Liver (tissue), 9 donors: ENCODE measurements around the gene GALNTL6. TPM values are rescaled to one million over a fixed set of nuclear protein-coding genes. Genes with fewer than 3 reads are reported as not detected.

Experiments used
- DNase-seq: peaks from one replicate; pipeline ENCODE4 v3.0.0-alpha.2; 2017; ENCODE audit warnings: low spot score
- H3K27ac ChIP-seq, 2 donors: one replicate each; pipeline ENCODE4 v1.7.0; 2013; ENCODE audit warnings: inconsistent platforms in 2 of 2, low read length in 2 of 2, control low read depth in 1 of 2, low read depth in 1 of 2, mild to moderate bottlenecking in 1 of 2
- H3K27me3 ChIP-seq, 4 donors: one replicate each; pipeline versions ENCODE4 v1.6.1 to v1.7.0; 2013; ENCODE audit warnings: low read length in 3 of 4, inconsistent platforms in 1 of 4, mild to moderate bottlenecking in 1 of 4, moderate library complexity in 1 of 4; ENCODE audit not compliant: control insufficient read depth in 4 of 4, insufficient read depth in 4 of 4
- H3K36me3 ChIP-seq, 4 donors: one replicate each; pipeline versions ENCODE4 v1.6.1 to v1.7.0; 2013; ENCODE audit warnings: low read length in 3 of 4, mild to moderate bottlenecking in 3 of 4, low read depth in 1 of 4, moderate library complexity in 1 of 4; ENCODE audit not compliant: control insufficient read depth in 4 of 4, insufficient read depth in 3 of 4
- H3K4me1 ChIP-seq, 4 donors: one replicate each; pipeline versions ENCODE4 v1.6.1 to v1.7.0; 2013; ENCODE audit warnings: low read length in 3 of 4, mild to moderate bottlenecking in 3 of 4, moderate library complexity in 1 of 4; ENCODE audit not compliant: control insufficient read depth in 4 of 4, insufficient read depth in 4 of 4
- H3K4me3 ChIP-seq, 3 donors: one replicate each; pipeline versions ENCODE4 v1.6.1 to v1.7.0; 2013; ENCODE audit warnings: low read length in 3 of 3, control low read depth in 1 of 3, low read depth in 1 of 3, mild to moderate bottlenecking in 1 of 3
- H3K9ac ChIP-seq, 2 donors: one replicate each; pipeline ENCODE4 v1.7.0; 2013; ENCODE audit warnings: low read length in 2 of 2, mild to moderate bottlenecking in 2 of 2, moderate library complexity in 2 of 2, control low read depth in 1 of 2, low read depth in 1 of 2
- H3K9me3 ChIP-seq, 4 donors: one replicate each; pipeline versions ENCODE4 v1.6.1 to v1.7.0; 2013; ENCODE audit warnings: low read length in 3 of 4; ENCODE audit not compliant: control insufficient read depth in 4 of 4
- ATF3 ChIP-seq: IDR thresholded peaks from 2 replicates; pipeline ENCODE4 v1.6.1; 2016; ENCODE audit warnings: antibody characterized with exemption
- CTCF ChIP-seq: fragments of 150-350 bp; IDR thresholded peaks from 2 replicates; pipeline ENCODE4 v1.5.1; 2017; ENCODE audit warnings: improper control_type of control experiment, low read depth, low read length; ENCODE audit not compliant: missing input control
- EGR1 ChIP-seq, 2 donors: IDR thresholded peaks; 2 replicates each; pipeline ENCODE4 v1.6.1; 2016 to 2018; ENCODE audit warnings: antibody characterized with exemption in 2 of 2, low read depth in 2 of 2
- FOXA1 ChIP-seq: IDR thresholded peaks from 2 replicates; pipeline ENCODE4 v1.6.1; 2016; ENCODE audit warnings: antibody characterized with exemption
- FOXA2 ChIP-seq: IDR thresholded peaks from 2 replicates; pipeline ENCODE4 v1.6.1; 2016; ENCODE audit warnings: antibody characterized with exemption
- GABPA ChIP-seq, 2 donors: IDR thresholded peaks in 1 of 2; conservative IDR thresholded peaks in 1 of 2; 2 replicates each; pipeline ENCODE4 v1.6.1; 2016; ENCODE audit warnings: antibody characterized with exemption in 2 of 2, mild to moderate bottlenecking in 1 of 2, moderate library complexity in 1 of 2
- HNF4A ChIP-seq, 2 donors: conservative IDR thresholded peaks; 2 replicates each; pipeline ENCODE4 v1.6.1; 2016; ENCODE audit warnings: antibody characterized with exemption in 2 of 2, mild to moderate bottlenecking in 2 of 2
- HNF4G ChIP-seq: IDR thresholded peaks from 2 replicates; pipeline ENCODE4 v1.6.1; 2016; ENCODE audit warnings: antibody characterized with exemption
- JUND ChIP-seq, 2 donors: IDR thresholded peaks; 2 replicates each; pipeline ENCODE4 v1.6.1; 2016; ENCODE audit warnings: antibody characterized with exemption in 2 of 2
- MAX ChIP-seq: IDR thresholded peaks from 2 replicates; pipeline ENCODE4 v1.6.1; 2016; ENCODE audit warnings: antibody characterized with exemption
- NR2F2 ChIP-seq: IDR thresholded peaks from 2 replicates; pipeline ENCODE4 v1.6.1; 2016; ENCODE audit warnings: antibody characterized with exemption
- RAD21 ChIP-seq, 2 donors: IDR thresholded peaks; 2 replicates each; pipeline ENCODE4 v1.6.1; 2016; ENCODE audit warnings: antibody characterized with exemption in 2 of 2, mild to moderate bottlenecking in 2 of 2
- RXRA ChIP-seq, 2 donors: IDR thresholded peaks; 2 replicates each; pipeline ENCODE4 v1.6.1; 2017 to 2018; ENCODE audit warnings: antibody characterized with exemption in 2 of 2, mild to moderate bottlenecking in 1 of 2
- SP1 ChIP-seq: IDR thresholded peaks from 2 replicates; pipeline ENCODE4 v1.6.1; 2018; ENCODE audit warnings: antibody characterized with exemption, mild to moderate bottlenecking
- TAF1 ChIP-seq: conservative IDR thresholded peaks from 2 replicates; pipeline ENCODE4 v1.6.1; 2016; ENCODE audit warnings: antibody characterized with exemption, mild to moderate bottlenecking
- YY1 ChIP-seq: IDR thresholded peaks from 2 replicates; pipeline ENCODE4 v1.6.1; 2016; ENCODE audit warnings: antibody characterized with exemption, mild to moderate bottlenecking
- ZBTB33 ChIP-seq: IDR thresholded peaks from 2 replicates; pipeline ENCODE4 v1.6.1; 2016; ENCODE audit warnings: antibody characterized with exemption
- WGBS: extraction: QIAGEN DNeasy Blood & Tissue Kit; methylation state at CpG from one replicate; pipeline ENCODE4 v1.1.7; 2013; 5-methylcytosine and 5-hydroxymethylcytosine counted together
- polyA plus RNA-seq, 2 donors: library from polyadenylated mRNA; stranded (reverse) in 1 of 2; unstranded in 1 of 2; fragments of 200-250 nt in 1 of 2; fragments of >200 nt in 1 of 2; fragmentation: Nextera tagmentation in 1 of 2; extraction: Ambion mirVana in 1 of 2; gene quantifications; one replicate each; pipeline versions ENCODE4 v1.2.1 to v1.2.3, GENCODE V29; 2013 to 2015
- total RNA-seq, 2 donors: library from RNA; depleted of rRNA; stranded (reverse); fragments of >200 nt; gene quantifications; one replicate each; pipeline ENCODE4 v1.2.3, GENCODE V29; 2014
- donor health status: healthy.
- donor health status: healthy.
- donor health status: healthy.
- donor health status: healthy.
- donor health status: healthy.

The GALNTL6 gene
- total and polyA plus RNA-seq, 4 donors, result 0.06 to 0.08 TPM; not detected in 2

GRCh38 chr4:172270397-172270796 lies 457.2 kb downstream of the GALNTL6 start (continued):
- TF ChIP-seq MAX, result no peak
- no peak for TF ChIP-seq TAF1
- TF ChIP-seq SP1, result no peak
- no peak for TF ChIP-seq FOXA1
- TF ChIP-seq HNF4A (conservative IDR thresholded peaks at IDR 0.05), result no peak
- TF ChIP-seq JUND (IDR thresholded peaks at IDR 0.05), result no peak
- no peak for TF ChIP-seq EGR1 (IDR thresholded peaks at IDR 0.05; ENCODE audit: low read depth in 2 of 2)
- no peak for TF ChIP-seq NR2F2
- TF ChIP-seq RXRA (IDR thresholded peaks at IDR 0.05), result no peak
- TF ChIP-seq FOXA2, result no peak
- no peak for TF ChIP-seq RAD21 (IDR thresholded peaks at IDR 0.05)

GRCh38 chr4:172287117-172287516 lies 473.9 kb downstream of the GALNTL6 start:
- Histone ChIP-seq H3K4me1 (no peaks in the 10 kb centered on the region), H3K27ac (no peak overlapping the region), H3K4me3 (no peak overlapping the region), H3K9ac (no peak overlapping the region), H3K36me3 (no peaks in the 10 kb centered on the region), H3K9me3 (no peaks in the 10 kb centered on the region), H3K27me3 (no peaks in the 10 kb centered on the region)
- DNase-seq, result no peak
- no peak for TF ChIP-seq JUND (IDR thresholded peaks at IDR 0.05)
- TF ChIP-seq GABPA (IDR thresholded peaks at IDR 0.05 in 1 of 2, conservative IDR thresholded peaks at IDR 0.05 in 1 of 2), result no peak

- WGBS, result 79% methylated on average over 1 of the region's 1 CpG
- Histone ChIP-seq H3K4me3 (no peak overlapping the region), H3K9me3 (peaks cover 0 to 4% (median 0%) of the 10 kb centered on the region in 4 donors), H3K27ac (no peak overlapping the region), H3K36me3 (no peaks in the 10 kb centered on the region), H3K9ac (no peak overlapping the region), H3K4me1 (no peaks in the 10 kb centered on the region), H3K27me3 (no peaks in the 10 kb centered on the region)
- TF ChIP-seq JUND (IDR thresholded peaks at IDR 0.05) (no peak), GABPA (IDR thresholded peaks at IDR 0.05 in 1 of 2, conservative IDR thresholded peaks at IDR 0.05 in 1 of 2) (no peak), NR2F2 (no peak), FOXA2 (no peak), YY1 (no peak), SP1 (no peak), EGR1 (IDR thresholded peaks at IDR 0.05; ENCODE audit: low read depth in 2 of 2) (no peak), HNF4A (conservative IDR thresholded peaks at IDR 0.05) (no peak), MAX (no peak), ATF3 (no peak), RAD21 (IDR thresholded peaks at IDR 0.05) (no peak), HNF4G (no peak)
- no peak for DNase-seq
Measured at GRCh38 chr4:172305698-172306097, 492.5 kb downstream of the GALNTL6 start.

GRCh38 chr4:172308078-172308477 lies 494.9 kb downstream of the GALNTL6 start:
- Histone ChIP-seq H3K9me3 (peaks cover 0 to 4% (median 0%) of the 10 kb centered on the region in 4 donors), H3K27me3 (no peaks in the 10 kb centered on the region), H3K9ac (no peak overlapping the region), H3K4me1 (no peaks in the 10 kb centered on the region), H3K36me3 (no peaks in the 10 kb centered on the region), H3K4me3 (no peak overlapping the region), H3K27ac (no peak overlapping the region)
- 84% methylated on average over 2 of the region's 2 CpGs for WGBS
- TF ChIP-seq FOXA1, result no peak
- no peak for TF ChIP-seq MAX
- TF ChIP-seq TAF1, result no peak
- no peak for TF ChIP-seq NR2F2
- TF ChIP-seq SP1, result no peak
- TF ChIP-seq EGR1 (IDR thresholded peaks at IDR 0.05; ENCODE audit: low read depth in 2 of 2), result no peak
- no peak for TF ChIP-seq CTCF
- no peak for TF ChIP-seq RAD21 (IDR thresholded peaks at IDR 0.05)
- TF ChIP-seq HNF4A (conservative IDR thresholded peaks at IDR 0.05), result no peak
- TF ChIP-seq JUND (IDR thresholded peaks at IDR 0.05), result no peak
- TF ChIP-seq HNF4G, result no peak
- TF ChIP-seq RXRA (IDR thresholded peaks at IDR 0.05), result no peak
- no peak for TF ChIP-seq FOXA2
- no peak for TF ChIP-seq GABPA (IDR thresholded peaks at IDR 0.05 in 1 of 2, conservative IDR thresholded peaks at IDR 0.05 in 1 of 2)
- TF ChIP-seq ZBTB33, result no peak
- no peak for DNase-seq
